Hepatocyte (in vitro differentiated cells): Measurements from ENCODE around the gene HMGCS2.

Experiments
- EZH2 ChIP-seq: fragments of 200-600 bp; sonication (generic); IDR thresholded peaks from 2 replicates; pipeline ENCODE4 v1.6.1; 2016; ENCODE audit warnings: antibody characterized with exemption, mild to moderate bottlenecking, borderline replicate concordance
- EZH2phosphoT487 ChIP-seq: fragments of 200-600 bp; sonication (generic); IDR thresholded peaks from one replicate; pipeline ENCODE4 v1.6.1; 2018; ENCODE audit warnings: antibody characterized with exemption, mild to moderate bottlenecking, low read depth, moderate library complexity; ENCODE audit not compliant: unreplicated experiment, severe bottlenecking
- TF ChIP-seq, protein P1 (sequence below): fragments of 200-600 bp; sonication (generic); IDR thresholded peaks from 2 replicates; pipeline ENCODE4 v1.5.1; 2016; ENCODE audit warnings: antibody characterized with exemption, mild to moderate bottlenecking; ENCODE audit not compliant: poor library complexity

GRCh38 chr1:119743308-119743707 is 25.4 kb downstream of the HMGCS2 start:
- TF ChIP-seq, protein P1, sequence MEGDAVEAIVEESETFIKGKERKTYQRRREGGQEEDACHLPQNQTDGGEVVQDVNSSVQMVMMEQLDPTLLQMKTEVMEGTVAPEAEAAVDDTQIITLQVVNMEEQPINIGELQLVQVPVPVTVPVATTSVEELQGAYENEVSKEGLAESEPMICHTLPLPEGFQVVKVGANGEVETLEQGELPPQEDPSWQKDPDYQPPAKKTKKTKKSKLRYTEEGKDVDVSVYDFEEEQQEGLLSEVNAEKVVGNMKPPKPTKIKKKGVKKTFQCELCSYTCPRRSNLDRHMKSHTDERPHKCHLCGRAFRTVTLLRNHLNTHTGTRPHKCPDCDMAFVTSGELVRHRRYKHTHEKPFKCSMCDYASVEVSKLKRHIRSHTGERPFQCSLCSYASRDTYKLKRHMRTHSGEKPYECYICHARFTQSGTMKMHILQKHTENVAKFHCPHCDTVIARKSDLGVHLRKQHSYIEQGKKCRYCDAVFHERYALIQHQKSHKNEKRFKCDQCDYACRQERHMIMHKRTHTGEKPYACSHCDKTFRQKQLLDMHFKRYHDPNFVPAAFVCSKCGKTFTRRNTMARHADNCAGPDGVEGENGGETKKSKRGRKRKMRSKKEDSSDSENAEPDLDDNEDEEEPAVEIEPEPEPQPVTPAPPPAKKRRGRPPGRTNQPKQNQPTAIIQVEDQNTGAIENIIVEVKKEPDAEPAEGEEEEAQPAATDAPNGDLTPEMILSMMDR, result no peak
- TF ChIP-seq EZH2phosphoT487 (no peak), EZH2 (no peak)
